SK-N-SH (cell line): ENCODE measurements around the gene ITM2C. TPM values are rescaled to one million over a fixed set of nuclear protein-coding genes. Genes with fewer than 3 reads are reported as not detected.

ENCODE experiments used
- CTCF ChIA-PET: fragments of 300-600, 350-600 bp; formaldehyde crosslinking; extraction: SDS; loops from one replicate; lab custom pipeline; 2021; lab: Yijun Ruan, JAX
- POLR2A ChIA-PET: fragments of 350-600 bp; sonication (Branson Sonifier 250); formaldehyde crosslinking; extraction: SDS; loops from one replicate; lab custom pipeline; 2020; ENCODE audit warnings: antibody characterized with exemption, inconsistent platforms; lab: Yijun Ruan, JAX
- DNase-seq: peaks from one replicate; pipeline ENCODE4 v3.0.0; 2012
- H2AFZ ChIP-seq: fragments of 200-600 bp; sonication (generic); 2 replicates; pipeline ENCODE4 v1.8.1; 2016; ENCODE audit warnings: antibody characterized with exemption, mild to moderate bottlenecking, low read depth
- H3F3A ChIP-seq: fragments of 200-600 bp; sonication (generic); replicated peaks from 2 replicates; pipeline ENCODE3; 2016; ENCODE audit warnings: antibody characterized with exemption, mild to moderate bottlenecking; ENCODE audit not compliant: insufficient read depth
- H3K27ac ChIP-seq, 2 experiments: fragments of 200-500 bp in 1 of 2; fragments of 200-600 bp in 1 of 2; sonication (Bioruptor generic) in 1 of 2; sonication (generic), shearing (Covaris generic) in 1 of 2; 2 replicates each; pipeline versions ENCODE4 v1.5.1 to v1.6.1; 2014 to 2016; ENCODE audit warnings: low read depth in 2 of 2, inconsistent platforms in 1 of 2, low read length in 1 of 2, mild to moderate bottlenecking in 1 of 2, mixed read lengths in 1 of 2
- H3K27me3 ChIP-seq: fragments of 200-600 bp; sonication (generic), shearing (Covaris generic); 2 replicates; pipeline ENCODE4 v1.6.1; 2016; ENCODE audit warnings: mixed run types; ENCODE audit not compliant: insufficient read depth
- H3K36me3 ChIP-seq, 2 experiments: fragments of 200-500 bp in 1 of 2; fragments of 200-600 bp in 1 of 2; sonication (Bioruptor generic) in 1 of 2; sonication (generic) in 1 of 2; replicated peaks in 1 of 2; 2 replicates each; pipeline versions ENCODE3 to v1.5.1; 2014 to 2016; ENCODE audit warnings: low read length in 1 of 2, mild to moderate bottlenecking in 1 of 2; ENCODE audit not compliant: insufficient read depth in 2 of 2, control insufficient read depth in 1 of 2
- H3K4me1 ChIP-seq, 2 experiments: fragments of 200-500 bp in 1 of 2; fragments of 200-600 bp in 1 of 2; sonication (Bioruptor generic) in 1 of 2; sonication (generic), shearing (Covaris generic) in 1 of 2; 2 replicates each; pipeline versions ENCODE4 v1.5.1 to v1.6.1; 2014 to 2016; ENCODE audit warnings: low read depth in 1 of 2, low read length in 1 of 2, mixed run types in 1 of 2; ENCODE audit not compliant: insufficient read depth in 2 of 2, control insufficient read depth in 1 of 2
- H3K4me2 ChIP-seq: fragments of 200-600 bp; sonication (generic), shearing (Covaris generic); 2 replicates; pipeline ENCODE4 v1.6.1; 2017; ENCODE audit warnings: mixed run types
- H3K4me3 ChIP-seq, 2 experiments: fragments of 200-500 bp in 1 of 2; fragments of 200-600 bp in 1 of 2; sonication (Bioruptor generic) in 1 of 2; sonication (generic), shearing (Covaris generic) in 1 of 2; 2 replicates each; pipeline versions ENCODE4 v1.5.1 to v1.8.1; 2014 to 2016; ENCODE audit warnings: low read depth in 2 of 2, inconsistent platforms in 1 of 2, low read length in 1 of 2, mild to moderate bottlenecking in 1 of 2, mixed read lengths in 1 of 2, moderate library complexity in 1 of 2
- H3K79me2 ChIP-seq: fragments of 200-600 bp; sonication (generic); 2 replicates; pipeline ENCODE4 v1.8.1; 2017; ENCODE audit warnings: mild to moderate bottlenecking; ENCODE audit not compliant: insufficient read depth
- H3K9ac ChIP-seq: fragments of 200-600 bp; sonication (generic); 2 replicates; pipeline ENCODE4 v1.6.1; 2017; ENCODE audit warnings: mixed run types
- H3K9me2 ChIP-seq: fragments of 200-600 bp; sonication (generic); 2 replicates; pipeline ENCODE4 v1.6.1; 2017; ENCODE audit warnings: mixed run types
- H3K9me3 ChIP-seq: fragments of 200-600 bp; sonication (generic); 2 replicates; pipeline ENCODE4 v1.6.1; 2017; ENCODE audit warnings: mixed run types, mild to moderate bottlenecking, moderate library complexity
- H4K20me1 ChIP-seq: fragments of 200-600 bp; sonication (generic); 2 replicates; pipeline ENCODE4 v1.6.1; 2017; ENCODE audit warnings: mild to moderate bottlenecking, mixed run types; ENCODE audit not compliant: insufficient read depth
- CHD2 ChIP-seq: fragments of 150-350 bp; IDR thresholded peaks from 2 replicates; pipeline ENCODE4 v1.6.1; 2018; ENCODE audit warnings: low read length; ENCODE audit not compliant: partially characterized antibody
- ELF1 ChIP-seq: IDR thresholded peaks from 2 replicates; pipeline ENCODE4 v1.4.0; 2012
- FOXJ3 ChIP-seq: sonication (generic); formaldehyde crosslinking; IDR thresholded peaks from 2 replicates; pipeline ENCODE4 v1.5.1; 2020; ENCODE audit warnings: mild to moderate bottlenecking, missing genetic modification reagents
- FOXM1 ChIP-seq: IDR thresholded peaks from 2 replicates; pipeline ENCODE4 v1.4.0; 2012; ENCODE audit warnings: low read depth, mild to moderate bottlenecking
- GATA2 ChIP-seq: sonication (generic); formaldehyde crosslinking; IDR thresholded peaks from 2 replicates; pipeline ENCODE4 v1.5.0; 2020; ENCODE audit warnings: mild to moderate bottlenecking, missing genetic modification reagents
- IRF3 ChIP-seq: fragments of 150-350 bp; IDR thresholded peaks from 2 replicates; pipeline ENCODE4 v1.6.1; 2016; ENCODE audit warnings: mild to moderate bottlenecking, low read depth, low read length
- JUND ChIP-seq: IDR thresholded peaks from 2 replicates; pipeline ENCODE4 v1.4.0; 2012
- MXI1 ChIP-seq: IDR thresholded peaks from 2 replicates; pipeline ENCODE4 v1.6.1; 2012; ENCODE audit warnings: mild to moderate bottlenecking, low read depth, low read length, improper control_type of control experiment
- NRF1 ChIP-seq: IDR thresholded peaks from 2 replicates; pipeline ENCODE4 v1.6.1; 2012; ENCODE audit warnings: low read depth, mild to moderate bottlenecking, low read length
- PBX3 ChIP-seq: IDR thresholded peaks from 2 replicates; pipeline ENCODE4; 2012
- POLR2AphosphoS5 ChIP-seq: IDR thresholded peaks from 2 replicates; pipeline ENCODE4 v1.6.1; 2012; ENCODE audit warnings: low read depth, low read length
- RCOR1 ChIP-seq: fragments of 150-350 bp; IDR thresholded peaks from 2 replicates; pipeline ENCODE4 v1.6.1; 2017; ENCODE audit warnings: antibody characterized with exemption, low read length
- REST ChIP-seq: IDR thresholded peaks from 2 replicates; pipeline ENCODE4 v1.6.1; 2012; ENCODE audit warnings: mild to moderate bottlenecking, low read depth, low read length, moderate library complexity
- RFX5 ChIP-seq: IDR thresholded peaks from 2 replicates; pipeline ENCODE4 v1.6.1; 2012; ENCODE audit warnings: mild to moderate bottlenecking, improper control_type of control experiment, low read length
- SIN3A ChIP-seq: IDR thresholded peaks from 2 replicates; pipeline ENCODE4 v1.6.1; 2012; ENCODE audit warnings: low read depth, mild to moderate bottlenecking, low read length, moderate library complexity, borderline replicate concordance
- SMC3 ChIP-seq: IDR thresholded peaks from 2 replicates; pipeline ENCODE4 v1.6.1; 2012; ENCODE audit warnings: low read depth, low read length, improper control_type of control experiment
- TAF1 ChIP-seq: IDR thresholded peaks from 2 replicates; pipeline ENCODE4 v1.6.1; 2012; ENCODE audit warnings: low read depth, mild to moderate bottlenecking, low read length, moderate library complexity, borderline replicate concordance
- USF1 ChIP-seq: IDR thresholded peaks from 2 replicates; pipeline ENCODE4 v1.4.0; 2012; ENCODE audit warnings: low read depth, borderline replicate concordance
- WGBS: methylation state at CpG from one replicate; pipeline ENCODE4 v1.1.6; 2017; ENCODE audit warnings: low lambda C conversion rate; 5-methylcytosine and 5-hydroxymethylcytosine counted together
- polyA plus RNA-seq, 3 experiments: library from polyadenylated mRNA; depleted of rRNA; stranded (reverse); fragments of >200 nt; gene quantifications; 2 replicates each; pipeline ENCODE4 v1.2.3, GENCODE V29; 2012

The ITM2C gene
- polyA plus RNA-seq, 1 of the 3 experiments (the other 2 are of a cell fraction): 288 TPM

- Histone ChIP-seq H3K4me1 (peaks cover 0 to 13% of the 10 kb centered on the region in 2 experiments; a peak in 2 of 4 replicates), H3K9me2 (no peaks in the 10 kb centered on the region), H3K27ac (no peak overlapping the region), H3K9ac (no peak overlapping the region), H4K20me1 (no peaks in the 10 kb centered on the region), H3K79me2 (no peaks in the 10 kb centered on the region; the same call in 1 of the 2 replicates), H3K36me3 (no peaks in the 10 kb centered on the region), H3K27me3 (no peaks in the 10 kb centered on the region), H3K4me2 (no peak overlapping the region), H3K9me3 (no peaks in the 10 kb centered on the region), H3K4me3 (no peak overlapping the region), H2AFZ (no peak overlapping the region), H3F3A (no peaks in the 10 kb centered on the region)
- DNase-seq: no peak
- 81% methylated on average over 9 of the region's 14 CpGs for WGBS
- POLR2A ChIA-PET: no interaction called here
- TF ChIP-seq NRF1: no peak
- TF ChIP-seq REST: no peak
- no peak for TF ChIP-seq RCOR1
- TF ChIP-seq FOXM1: no peak
- TF ChIP-seq JUND: no peak
- no peak for TF ChIP-seq GATA2 (CRISPR knock-in tag)
- TF ChIP-seq PBX3: no peak
- TF ChIP-seq SIN3A: no peak
- no peak for TF ChIP-seq TAF1
- TF ChIP-seq SMC3: no peak
- CTCF ChIA-PET: interaction anchor here (0.7 to 3.6 kb wide), 3 partner anchors 23 to 33 kb away, joined by 4 to 18 read pairs (median 4); no protein-coding TSS in a partner anchor
These were observed 21.9 kb downstream of the ITM2C start for GRCh38 chr2:230886671-230887071.

GRCh38 chr2:230887342-230887741 lies 22.6 kb downstream of the ITM2C start:
- no peaks in the 10 kb centered on the region for H4K20me1 ChIP-seq
- ChIA-PET CTCF (interaction anchor here (1.0 to 3.6 kb wide), 3 partner anchors 26 to 100 kb away, joined by 4 to 18 read pairs (median 5); no protein-coding TSS in a partner anchor), POLR2A (no interaction called here)
- no peaks in the 10 kb centered on the region for H3K27me3 ChIP-seq
- no peak overlapping the region for H3K27ac ChIP-seq
- no peaks in the 10 kb centered on the region for H3K36me3 ChIP-seq
- H3K79me2 ChIP-seq: no peaks in the 10 kb centered on the region; the same call in 1 of the 2 replicates
- H3F3A ChIP-seq: no peaks in the 10 kb centered on the region
- no peak overlapping the region for H3K4me3 ChIP-seq
- no peak overlapping the region for H3K4me2 ChIP-seq
- no peaks in the 10 kb centered on the region for H3K9me2 ChIP-seq
- peaks cover 0 to 13% of the 10 kb centered on the region in 2 experiments; a peak in 2 of 4 replicates for H3K4me1 ChIP-seq
- no peak for DNase-seq
- H3K9ac ChIP-seq: no peak overlapping the region
- no peaks in the 10 kb centered on the region for H3K9me3 ChIP-seq
- 86% methylated on average over 7 of the region's 7 CpGs for WGBS
- no peak overlapping the region for H2AFZ ChIP-seq
- TF ChIP-seq CHD2: no peak
- TF ChIP-seq PBX3: no peak
- no peak for TF ChIP-seq IRF3
- TF ChIP-seq RCOR1: no peak
- TF ChIP-seq FOXJ3: no peak
- no peak for TF ChIP-seq RFX5
- no peak for TF ChIP-seq JUND
- no peak for TF ChIP-seq POLR2AphosphoS5
- TF ChIP-seq ELF1: no peak
- no peak for TF ChIP-seq MXI1
- TF ChIP-seq USF1: no peak
- no peak for TF ChIP-seq SMC3
- no peak for TF ChIP-seq TAF1
